Keratinocyte (primary cell): ENCODE data around the gene CDYL. TPM values are rescaled to one million over a fixed set of nuclear protein-coding genes. Genes with fewer than 3 reads are reported as not detected.
A peak's percentile ranks its signal among the peaks of the same experiment; 100 is the strongest.

ENCODE experiments used
- DNase-seq: peaks from one replicate; pipeline ENCODE4 v3.0.0-alpha.2; 2011; ENCODE audit warnings: low read depth, missing footprints, low spot score
- FAIRE-seq: peaks from 2 replicates; lab custom pipeline; 2011; peaks lifted over from hg19 to GRCh38; lab: Jason Lieb, UNC
- H2AFZ ChIP-seq: 2 replicates; pipeline ENCODE4 v1.6.0; 2012; ENCODE audit warnings: low read length, control low read depth, inconsistent platforms; ENCODE audit not compliant: control insufficient read depth
- H3K27ac ChIP-seq: 2 replicates; pipeline ENCODE4 v1.5.1; 2011; ENCODE audit warnings: low read length; ENCODE audit not compliant: control insufficient read depth, insufficient read depth
- H3K27me3 ChIP-seq: 3 replicates; pipeline ENCODE4 v1.6.0; 2011; ENCODE audit warnings: low read length; ENCODE audit not compliant: control insufficient read depth, insufficient read depth; ENCODE audit errors: extremely low read depth
- H3K36me3 ChIP-seq, 2 experiments: 2 replicates in 1 of 2; 3 replicates in 1 of 2; pipeline ENCODE4 v1.5.1; 2011; ENCODE audit warnings: low read length in 2 of 2, mild to moderate bottlenecking in 1 of 2; ENCODE audit not compliant: control insufficient read depth in 2 of 2, insufficient read depth in 2 of 2; ENCODE audit errors: extremely low read depth in 1 of 2
- H3K4me1 ChIP-seq: 3 replicates; pipeline ENCODE4 v1.5.1; 2011; ENCODE audit warnings: low read length; ENCODE audit not compliant: control insufficient read depth, insufficient read depth; ENCODE audit errors: extremely low read depth
- H3K4me2 ChIP-seq: 3 replicates; pipeline ENCODE4 v1.6.0; 2011; ENCODE audit warnings: low read depth, low read length; ENCODE audit not compliant: control insufficient read depth, insufficient read depth; ENCODE audit errors: extremely low read depth
- H3K4me3 ChIP-seq, 3 experiments: fragments of 200-600 bp in 1 of 3; sonication (generic) in 1 of 3; 2 replicates in 2 of 3; 3 replicates in 1 of 3; pipeline ENCODE4 v1.5.1; 2011 to 2016; ENCODE audit warnings: low read length in 3 of 3, mild to moderate bottlenecking in 3 of 3, control low read depth in 2 of 3, inconsistent platforms in 1 of 3, low read depth in 1 of 3, mixed read lengths in 1 of 3, mixed run types in 1 of 3, moderate library complexity in 1 of 3; ENCODE audit not compliant: control insufficient read depth in 2 of 3, insufficient read depth in 2 of 3; ENCODE audit errors: extremely low read depth in 1 of 3
- H3K79me2 ChIP-seq: 2 replicates; pipeline ENCODE4 v1.6.0; 2012; ENCODE audit warnings: low read length; ENCODE audit not compliant: control insufficient read depth, insufficient read depth
- H3K9ac ChIP-seq: 3 replicates; pipeline ENCODE4 v1.6.0; 2011; ENCODE audit warnings: low read length; ENCODE audit not compliant: control insufficient read depth, insufficient read depth; ENCODE audit errors: extremely low read depth
- H3K9me1 ChIP-seq: 3 replicates; pipeline ENCODE4 v1.6.0; 2011; ENCODE audit warnings: low read length; ENCODE audit not compliant: control insufficient read depth, insufficient read depth; ENCODE audit errors: extremely low read depth
- H3K9me3 ChIP-seq: 2 replicates; pipeline ENCODE4 v1.5.1; 2012; ENCODE audit warnings: low read depth, low read length; ENCODE audit not compliant: control insufficient read depth
- H4K20me1 ChIP-seq: 3 replicates; pipeline ENCODE4 v1.6.0; 2011; ENCODE audit warnings: low read length; ENCODE audit not compliant: control insufficient read depth, insufficient read depth; ENCODE audit errors: extremely low read depth
- EZH2 ChIP-seq: IDR thresholded peaks from one replicate; pipeline ENCODE4 v1.6.1; 2012; ENCODE audit warnings: inconsistent platforms, mild to moderate bottlenecking, low read length, moderate library complexity
- dilution Hi-C: fragments of 300-500 bp; cut with MboI; formaldehyde crosslinking; loops from one replicate; pipeline ENCODE4 v1.7.0; 2020; ENCODE audit warnings: low sequenced_read_pairs; ENCODE audit not compliant: extremely low pct_ligation_motif_present
- polyA minus RNA-seq, 3 experiments: library from RNA; depleted of rRNA, polyadenylated mRNA; stranded (reverse); fragments of >200 nt; gene quantifications; 1 replicate in 1 of 3; 2 replicates in 1 of 3; 3 replicates in 1 of 3; pipeline ENCODE4 v1.2.3, GENCODE V29; 2011
- polyA plus RNA-seq, 5 experiments: library from polyadenylated mRNA; depleted of rRNA in 3 of 5; stranded (reverse) in 3 of 5; stranded (forward) in 1 of 5; unstranded in 1 of 5; fragments of >200 nt; gene quantifications; 1 replicate in 1 of 5; 2 replicates in 3 of 5; 3 replicates in 1 of 5; pipeline versions ENCODE4 v1.2.1 to v1.2.3, GENCODE V29; 2011 to 2012; ENCODE audit warnings: missing spikeins in 2 of 5, low read depth in 1 of 5, low replicate concordance in 1 of 5
- TF ChIP-seq, protein P1 (sequence below), 3 experiments: IDR thresholded peaks in 1 of 3; conservative IDR thresholded peaks in 1 of 3; optimal IDR thresholded peaks in 1 of 3; 2 replicates in 2 of 3; 3 replicates in 1 of 3; pipeline versions ENCODE3 to v1.5.1; 2011; ENCODE audit warnings: low read length in 3 of 3, mild to moderate bottlenecking in 3 of 3, moderate library complexity in 2 of 3, control low read depth in 1 of 3, inconsistent platforms in 1 of 3; ENCODE audit not compliant: insufficient read depth in 2 of 3; ENCODE audit errors: extremely low read depth in 1 of 3

The CDYL gene, protein sequence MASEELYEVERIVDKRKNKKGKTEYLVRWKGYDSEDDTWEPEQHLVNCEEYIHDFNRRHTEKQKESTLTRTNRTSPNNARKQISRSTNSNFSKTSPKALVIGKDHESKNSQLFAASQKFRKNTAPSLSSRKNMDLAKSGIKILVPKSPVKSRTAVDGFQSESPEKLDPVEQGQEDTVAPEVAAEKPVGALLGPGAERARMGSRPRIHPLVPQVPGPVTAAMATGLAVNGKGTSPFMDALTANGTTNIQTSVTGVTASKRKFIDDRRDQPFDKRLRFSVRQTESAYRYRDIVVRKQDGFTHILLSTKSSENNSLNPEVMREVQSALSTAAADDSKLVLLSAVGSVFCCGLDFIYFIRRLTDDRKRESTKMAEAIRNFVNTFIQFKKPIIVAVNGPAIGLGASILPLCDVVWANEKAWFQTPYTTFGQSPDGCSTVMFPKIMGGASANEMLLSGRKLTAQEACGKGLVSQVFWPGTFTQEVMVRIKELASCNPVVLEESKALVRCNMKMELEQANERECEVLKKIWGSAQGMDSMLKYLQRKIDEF
- polyA plus RNA-seq (37.1 to 48.0 TPM (median 42.6 TPM) in 3 replicates), polyA minus RNA-seq (34.7 to 78.3 TPM (median 68.1 TPM) in 3 replicates)
- 62.9 TPM for polyA plus RNA-seq (2011; ENCODE audit: low read depth)
- 36.8 and 57.4 TPM in 2 replicates for polyA plus RNA-seq (2011; cell fraction: cytosol; rRNA removed)
- polyA plus RNA-seq (2011; cell fraction: nucleus; rRNA removed), result 53.4 and 60.3 TPM in 2 replicates
- 30.4 and 42.8 TPM in 2 replicates for polyA plus RNA-seq (2012; ENCODE audit: low replicate concordance)
- 49.5 TPM for polyA minus RNA-seq (2011; cell fraction: cytosol; rRNA and poly(A)+ RNA removed)
- 31.5 and 54.2 TPM in 2 replicates for polyA minus RNA-seq (2011; cell fraction: nucleus; rRNA and poly(A)+ RNA removed)

DNA sequence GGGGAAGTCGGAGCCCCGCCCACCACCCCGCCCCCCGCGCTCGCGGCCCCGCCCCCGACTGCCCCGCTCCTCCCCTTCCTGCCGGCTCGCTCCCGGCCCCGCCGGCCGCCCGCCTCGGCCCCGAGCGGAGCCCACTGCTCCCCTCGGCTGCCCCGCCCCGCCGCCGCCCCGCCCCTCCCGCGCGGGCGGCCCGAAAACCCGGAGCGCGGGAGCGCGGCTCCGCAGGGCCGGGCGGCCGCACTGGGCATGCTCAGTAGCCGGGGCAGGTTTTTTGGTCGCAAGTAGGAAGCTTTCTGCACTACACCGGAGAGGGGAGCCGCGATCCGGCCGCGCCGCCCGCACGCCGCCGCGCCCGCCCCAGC lies at the start of gene CDYL:
CDYL (plus strand) TSS at position 274 of the 362 bp plus-strand sequence. CDS start 380 bp downstream, outside the sequence.
- peak within 1 kb of the TSS; percentile 77 for H2AFZ ChIP-seq
- FAIRE-seq, result no peak
- dilution Hi-C loops, result no loop called here

DNA sequence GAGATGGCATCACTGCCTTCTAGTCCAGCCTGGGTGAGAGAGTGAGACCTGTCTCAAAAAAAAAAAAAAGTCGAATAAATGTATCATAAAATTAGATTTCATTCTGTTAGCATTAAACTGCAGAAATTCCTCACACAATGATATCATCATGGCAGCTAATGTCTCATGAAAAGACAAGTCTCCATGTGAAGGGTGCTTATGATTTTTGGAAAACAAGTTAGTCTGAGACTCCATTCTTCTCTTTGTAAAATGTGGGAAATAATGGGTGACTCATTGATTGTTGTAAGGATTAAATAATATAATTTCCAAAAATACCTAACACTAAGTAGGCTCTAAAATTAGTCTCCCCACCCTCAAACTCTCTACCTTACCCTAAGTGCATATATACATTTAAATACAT lies 49.6 kb upstream of the CDYL start:
- FAIRE-seq (no peak), DNase-seq (no peak)
- Histone ChIP-seq H3K36me3 (no peaks in the 10 kb centered on the region), H3K9me3 (no peaks in the 10 kb centered on the region), H3K27ac (no peak overlapping the region), H3K4me3 (no peak overlapping the region), H4K20me1 (no peaks in the 10 kb centered on the region), H2AFZ (no peak overlapping the region), H3K9me1 (no peaks in the 10 kb centered on the region), H3K4me2 (no peak overlapping the region), H3K9ac (no peak overlapping the region), H3K79me2 (no peaks in the 10 kb centered on the region), H3K27me3 (no peaks in the 10 kb centered on the region), H3K4me1 (no peaks in the 10 kb centered on the region)
- no peak for TF ChIP-seq EZH2
- TF ChIP-seq, protein P1, sequence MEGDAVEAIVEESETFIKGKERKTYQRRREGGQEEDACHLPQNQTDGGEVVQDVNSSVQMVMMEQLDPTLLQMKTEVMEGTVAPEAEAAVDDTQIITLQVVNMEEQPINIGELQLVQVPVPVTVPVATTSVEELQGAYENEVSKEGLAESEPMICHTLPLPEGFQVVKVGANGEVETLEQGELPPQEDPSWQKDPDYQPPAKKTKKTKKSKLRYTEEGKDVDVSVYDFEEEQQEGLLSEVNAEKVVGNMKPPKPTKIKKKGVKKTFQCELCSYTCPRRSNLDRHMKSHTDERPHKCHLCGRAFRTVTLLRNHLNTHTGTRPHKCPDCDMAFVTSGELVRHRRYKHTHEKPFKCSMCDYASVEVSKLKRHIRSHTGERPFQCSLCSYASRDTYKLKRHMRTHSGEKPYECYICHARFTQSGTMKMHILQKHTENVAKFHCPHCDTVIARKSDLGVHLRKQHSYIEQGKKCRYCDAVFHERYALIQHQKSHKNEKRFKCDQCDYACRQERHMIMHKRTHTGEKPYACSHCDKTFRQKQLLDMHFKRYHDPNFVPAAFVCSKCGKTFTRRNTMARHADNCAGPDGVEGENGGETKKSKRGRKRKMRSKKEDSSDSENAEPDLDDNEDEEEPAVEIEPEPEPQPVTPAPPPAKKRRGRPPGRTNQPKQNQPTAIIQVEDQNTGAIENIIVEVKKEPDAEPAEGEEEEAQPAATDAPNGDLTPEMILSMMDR (optimal IDR thresholded peaks at IDR 0.05 in 1 of 3, IDR thresholded peaks at IDR 0.05 in 1 of 3, conservative IDR thresholded peaks at IDR 0.05 in 1 of 3; ENCODE audit: extremely low read depth in 1 of 3, insufficient read depth in 2 of 3, low read length in 3 of 3), result no peak
- dilution Hi-C loops, result no loop called here

More for the DNA sequence above, at the start of gene CDYL:
- peak within 1 kb of the TSS; percentile 90 for H3K4me2 ChIP-seq
- H3K79me2 ChIP-seq, result peaks cover 39% of the 10 kb centered on the region
- peak within 1 kb of the TSS; percentile 58 to 84 (median 70) for H3K4me3 ChIP-seq
- H3K9me3 ChIP-seq, result peaks cover 2% of the 10 kb centered on the region
- peaks cover 5% of the 10 kb centered on the region for H4K20me1 ChIP-seq
- no peaks in the 10 kb centered on the region for H3K9me1 ChIP-seq
- peak within 1 kb of the TSS; percentile 81 for H3K9ac ChIP-seq
- H3K27me3 ChIP-seq, result no peaks in the 10 kb centered on the region
- peak within 1 kb of the TSS; percentile 78 for H3K27ac ChIP-seq
- DNase-seq, result no peak
- H3K36me3 ChIP-seq, result no peaks in the 10 kb centered on the region
- peaks cover 3% of the 10 kb centered on the region for H3K4me1 ChIP-seq
- TF ChIP-seq, protein P1 (optimal IDR thresholded peaks at IDR 0.05 in 1 of 3, IDR thresholded peaks at IDR 0.05 in 1 of 3, conservative IDR thresholded peaks at IDR 0.05 in 1 of 3; ENCODE audit: extremely low read depth in 1 of 3, insufficient read depth in 2 of 3, low read length in 3 of 3), result no peak
- TF ChIP-seq EZH2, result no peak
